C4-2B (cell line): Measurements from ENCODE around the gene THRB.
A peak's percentile ranks its signal among the peaks of the same experiment; 100 is the strongest.

Experiments
- CTCF ChIP-seq: fragments of 450-650 bp; conservative IDR thresholded peaks from 2 replicates; pipeline ENCODE4 v1.5.1; 2017; ENCODE audit warnings: mild to moderate bottlenecking
- ZFX ChIP-seq: fragments of 450-650 bp; IDR thresholded peaks from 2 replicates; pipeline ENCODE4 v1.6.1; 2017

GRCh38 chr3:24149032-24149431 lies 345.6 kb downstream of the THRB start:
- TF ChIP-seq CTCF (peak; percentile 9; the same call in 1 of the 2 replicates), ZFX (no peak)
